Fibroblast of the aortic adventitia (primary cell): ENCODE measurements around the gene CLCN4. TPM values are rescaled to one million over a fixed set of nuclear protein-coding genes. Genes with fewer than 3 reads are reported as not detected.
A peak's percentile ranks its signal among the peaks of the same experiment; 100 is the strongest.

Experiments
- DNase-seq: peaks from one replicate; pipeline ENCODE4 v3.0.0-alpha.2; 2010; ENCODE audit warnings: low read depth
- H3K4me3 ChIP-seq: 2 replicates; pipeline ENCODE4 v1.5.1; 2011; ENCODE audit warnings: low read depth, mild to moderate bottlenecking, control low read depth, low read length, moderate library complexity
- total RNA-seq: library from RNA; depleted of rRNA; stranded (reverse); fragments of >200 nt; gene quantifications from 2 replicates; pipeline ENCODE4 v1.2.3, GENCODE V29; 2012; ENCODE audit warnings: low replicate concordance
- TF ChIP-seq, protein P1 (sequence below): IDR thresholded peaks from 2 replicates; pipeline ENCODE4 v1.5.1; 2011; ENCODE audit warnings: mild to moderate bottlenecking, low read length, control low read depth, inconsistent platforms; ENCODE audit not compliant: insufficient read depth

Gene CLCN4
- total RNA-seq, 1 donor: 6.7 TPM

DNA sequence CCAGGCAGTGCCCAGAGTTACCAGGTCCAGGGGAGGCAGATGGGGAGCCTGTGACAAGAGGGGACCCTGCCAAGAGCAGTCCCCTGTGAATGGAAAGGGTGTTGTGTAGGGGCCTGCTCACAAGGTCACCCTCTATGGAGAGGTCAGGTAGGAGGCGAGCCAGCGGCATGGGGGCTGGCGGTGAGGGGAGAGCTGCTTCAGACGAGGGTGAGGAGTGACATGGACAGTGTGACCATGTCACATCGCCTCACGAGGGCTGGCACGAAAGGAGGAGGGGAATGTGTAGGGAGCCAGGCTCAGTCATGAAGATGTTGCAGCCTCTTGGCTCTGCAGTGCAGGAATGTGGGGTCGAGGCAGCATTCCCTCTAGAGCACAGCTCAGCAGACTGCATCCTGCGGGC is 29.6 kb downstream of the CLCN4 start:
- DNase-seq: no peak
- no peak overlapping the region for H3K4me3 ChIP-seq
- TF ChIP-seq, protein P1, sequence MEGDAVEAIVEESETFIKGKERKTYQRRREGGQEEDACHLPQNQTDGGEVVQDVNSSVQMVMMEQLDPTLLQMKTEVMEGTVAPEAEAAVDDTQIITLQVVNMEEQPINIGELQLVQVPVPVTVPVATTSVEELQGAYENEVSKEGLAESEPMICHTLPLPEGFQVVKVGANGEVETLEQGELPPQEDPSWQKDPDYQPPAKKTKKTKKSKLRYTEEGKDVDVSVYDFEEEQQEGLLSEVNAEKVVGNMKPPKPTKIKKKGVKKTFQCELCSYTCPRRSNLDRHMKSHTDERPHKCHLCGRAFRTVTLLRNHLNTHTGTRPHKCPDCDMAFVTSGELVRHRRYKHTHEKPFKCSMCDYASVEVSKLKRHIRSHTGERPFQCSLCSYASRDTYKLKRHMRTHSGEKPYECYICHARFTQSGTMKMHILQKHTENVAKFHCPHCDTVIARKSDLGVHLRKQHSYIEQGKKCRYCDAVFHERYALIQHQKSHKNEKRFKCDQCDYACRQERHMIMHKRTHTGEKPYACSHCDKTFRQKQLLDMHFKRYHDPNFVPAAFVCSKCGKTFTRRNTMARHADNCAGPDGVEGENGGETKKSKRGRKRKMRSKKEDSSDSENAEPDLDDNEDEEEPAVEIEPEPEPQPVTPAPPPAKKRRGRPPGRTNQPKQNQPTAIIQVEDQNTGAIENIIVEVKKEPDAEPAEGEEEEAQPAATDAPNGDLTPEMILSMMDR: no peak

DNA sequence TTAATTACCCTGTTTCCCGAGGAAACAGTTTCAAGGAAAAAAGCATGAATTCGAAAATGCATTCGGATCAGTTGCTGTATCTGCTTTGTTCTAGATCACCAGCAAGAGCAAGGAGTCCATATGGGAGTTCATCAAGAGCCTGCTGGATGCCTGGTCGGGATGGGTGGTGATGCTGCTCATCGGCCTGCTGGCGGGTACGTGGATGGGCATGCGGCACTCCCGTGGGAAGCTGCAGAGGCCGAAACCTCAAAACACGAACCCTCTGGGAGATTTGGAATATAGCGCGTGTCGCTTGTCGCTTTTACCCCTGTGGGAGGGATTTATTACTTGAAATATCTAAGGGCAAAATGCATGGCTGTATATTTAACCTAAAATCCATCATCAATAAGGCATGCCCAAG is 30.6 kb downstream of the CLCN4 start:
- DNase-seq: no peak
- no peak overlapping the region for H3K4me3 ChIP-seq
- TF ChIP-seq, protein P1: no peak

DNA sequence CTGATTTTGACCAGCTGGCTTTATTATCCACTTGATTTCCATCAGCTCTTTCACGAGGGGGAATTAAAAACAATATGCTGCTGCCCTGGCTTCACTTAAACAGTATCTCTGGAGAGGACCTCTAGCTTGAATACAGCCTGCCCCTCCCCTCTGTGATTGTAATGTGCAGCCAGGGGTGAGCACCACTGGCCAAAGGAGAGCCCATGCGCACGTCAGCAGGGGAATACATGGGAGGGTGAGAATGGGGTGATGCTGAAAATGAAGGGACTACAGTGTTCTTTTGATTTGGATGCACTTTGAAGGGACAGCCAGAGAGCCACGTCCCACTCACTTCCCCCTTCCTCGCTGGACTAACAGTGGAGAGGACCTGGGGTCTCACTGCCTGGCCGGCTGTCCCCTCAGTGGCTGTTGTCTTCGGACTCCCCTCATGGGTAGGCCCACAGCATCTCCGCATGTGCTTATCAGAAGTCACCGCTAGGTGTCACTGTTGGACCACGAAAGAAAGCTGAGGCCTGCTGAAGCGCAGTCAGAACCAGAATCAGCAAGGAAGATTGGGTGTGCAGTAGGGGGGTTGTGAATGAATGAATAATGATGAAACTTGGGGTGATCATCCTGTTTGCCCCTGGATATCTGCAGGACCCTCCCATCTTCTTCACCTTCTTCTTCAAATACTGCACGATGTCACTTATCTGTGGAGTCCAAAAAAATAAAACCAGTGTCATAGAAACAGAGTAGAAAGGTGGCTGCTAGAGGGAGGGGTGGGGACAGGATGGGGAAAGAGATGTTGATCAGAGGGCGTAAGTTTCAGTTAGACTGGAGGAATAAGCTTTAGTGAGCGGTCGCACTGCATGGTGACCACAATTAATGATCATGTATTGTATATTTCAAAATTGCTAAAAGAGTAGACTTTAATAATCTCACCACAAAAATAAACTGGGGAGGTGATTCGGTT is 32.8 kb downstream of the CLCN4 start:
- no peak overlapping the region for H3K4me3 ChIP-seq
- TF ChIP-seq, protein P1: peak; percentile 79
- DNase-seq: peak; percentile 76

DNA sequence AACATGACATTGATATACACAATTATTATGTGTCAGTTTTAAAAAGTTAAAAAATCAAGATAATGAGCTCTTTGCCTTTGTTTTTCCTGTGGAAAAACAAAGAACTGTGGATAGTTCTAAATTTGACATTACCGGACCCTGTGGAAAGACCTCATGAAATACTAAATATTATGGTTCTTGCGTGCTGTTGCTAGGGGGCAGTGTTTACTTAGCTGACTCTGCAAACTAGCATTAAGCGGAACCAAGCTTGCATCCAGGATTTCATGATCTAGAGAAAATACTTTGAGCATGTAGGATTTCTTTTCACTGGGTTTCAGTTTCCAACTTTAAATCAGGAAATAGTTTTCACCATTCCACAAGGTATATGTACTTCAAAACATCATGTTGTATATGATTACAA is 33.6 kb downstream of the CLCN4 start:
- DNase-seq: peak; percentile 88

DNA sequence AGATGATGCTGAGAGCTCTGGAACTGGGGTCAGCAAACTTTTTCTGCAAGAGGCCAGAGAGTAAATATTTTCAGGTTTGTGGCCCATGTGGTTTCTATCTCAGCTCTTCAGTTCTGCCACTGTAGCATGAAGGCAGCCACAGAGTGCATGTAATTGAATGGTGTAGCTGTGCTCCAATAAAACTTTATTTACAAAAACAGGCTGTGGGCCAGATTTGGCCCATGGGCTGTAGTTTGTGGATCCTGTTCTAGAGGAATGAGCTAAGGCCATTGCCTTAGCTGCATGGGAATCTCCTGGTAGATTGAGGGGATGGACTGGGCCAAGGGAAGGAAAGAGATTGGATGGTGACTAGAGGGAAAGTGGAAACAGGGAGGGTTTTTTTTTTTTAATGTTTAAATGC is 36.8 kb downstream of the CLCN4 start:
- no peak overlapping the region for H3K4me3 ChIP-seq
- DNase-seq: no peak
- TF ChIP-seq, protein P1: no peak

More for the DNA sequence above, 33.6 kb downstream of the CLCN4 start:
- TF ChIP-seq, protein P1: peak; percentile 47
- H3K4me3 ChIP-seq: no peak overlapping the region

DNA sequence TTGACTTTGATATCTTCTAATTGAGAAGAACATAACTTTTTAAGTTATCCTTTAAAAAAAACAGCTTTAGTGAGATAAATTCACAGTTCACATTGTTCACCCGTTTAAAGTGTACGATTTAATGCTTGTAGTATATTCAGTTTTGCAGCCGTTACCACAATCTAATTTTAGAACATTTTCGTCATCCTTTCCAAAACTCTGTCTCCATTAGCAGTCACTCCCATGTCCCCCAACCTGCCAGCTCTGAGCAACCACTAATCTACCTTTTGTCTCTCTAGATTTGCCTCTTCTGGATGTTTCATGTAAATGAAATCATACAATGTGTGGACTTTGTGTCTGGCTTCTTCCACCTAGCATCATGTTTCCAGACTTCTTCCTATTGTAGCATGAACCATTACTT is 38.6 kb downstream of the CLCN4 start:
- no peak overlapping the region for H3K4me3 ChIP-seq
- TF ChIP-seq, protein P1: no peak
- no peak for DNase-seq
